ENCODE measurements around the gene MYO1G.

MYO1G gene

DNA sequence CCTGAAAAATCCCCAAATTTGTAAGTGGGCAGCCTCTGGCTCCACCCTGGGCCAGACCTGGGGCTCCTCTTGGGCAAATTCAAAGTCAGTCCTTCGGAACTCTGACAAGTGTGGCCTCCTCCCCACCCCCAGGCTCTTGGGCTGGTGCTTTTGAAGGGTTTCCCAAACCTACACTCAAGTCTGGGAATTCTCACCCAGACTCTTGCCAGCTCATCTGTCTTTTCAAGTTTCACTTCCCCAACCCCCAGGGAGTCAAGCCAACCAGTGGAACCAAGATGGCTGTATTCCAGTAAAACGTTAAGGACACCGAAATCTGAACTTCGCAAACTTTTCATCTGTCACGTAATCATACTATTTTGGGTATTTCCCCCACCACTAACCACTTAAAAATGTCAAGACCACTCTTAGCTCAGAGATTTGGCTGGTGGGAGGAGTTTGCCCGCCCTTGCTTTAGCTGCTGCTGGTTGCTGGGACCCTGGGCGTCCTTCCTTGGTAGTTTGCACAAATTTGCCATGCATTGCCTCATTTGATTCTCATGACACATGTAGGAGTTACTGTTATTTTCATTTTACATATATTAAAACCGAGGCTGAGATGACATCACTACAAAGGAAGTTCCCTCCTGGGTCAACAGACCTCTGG lies 1.7 kb upstream of the MYO1G start:
- DNase-seq, result peak; percentile 93

DNA sequence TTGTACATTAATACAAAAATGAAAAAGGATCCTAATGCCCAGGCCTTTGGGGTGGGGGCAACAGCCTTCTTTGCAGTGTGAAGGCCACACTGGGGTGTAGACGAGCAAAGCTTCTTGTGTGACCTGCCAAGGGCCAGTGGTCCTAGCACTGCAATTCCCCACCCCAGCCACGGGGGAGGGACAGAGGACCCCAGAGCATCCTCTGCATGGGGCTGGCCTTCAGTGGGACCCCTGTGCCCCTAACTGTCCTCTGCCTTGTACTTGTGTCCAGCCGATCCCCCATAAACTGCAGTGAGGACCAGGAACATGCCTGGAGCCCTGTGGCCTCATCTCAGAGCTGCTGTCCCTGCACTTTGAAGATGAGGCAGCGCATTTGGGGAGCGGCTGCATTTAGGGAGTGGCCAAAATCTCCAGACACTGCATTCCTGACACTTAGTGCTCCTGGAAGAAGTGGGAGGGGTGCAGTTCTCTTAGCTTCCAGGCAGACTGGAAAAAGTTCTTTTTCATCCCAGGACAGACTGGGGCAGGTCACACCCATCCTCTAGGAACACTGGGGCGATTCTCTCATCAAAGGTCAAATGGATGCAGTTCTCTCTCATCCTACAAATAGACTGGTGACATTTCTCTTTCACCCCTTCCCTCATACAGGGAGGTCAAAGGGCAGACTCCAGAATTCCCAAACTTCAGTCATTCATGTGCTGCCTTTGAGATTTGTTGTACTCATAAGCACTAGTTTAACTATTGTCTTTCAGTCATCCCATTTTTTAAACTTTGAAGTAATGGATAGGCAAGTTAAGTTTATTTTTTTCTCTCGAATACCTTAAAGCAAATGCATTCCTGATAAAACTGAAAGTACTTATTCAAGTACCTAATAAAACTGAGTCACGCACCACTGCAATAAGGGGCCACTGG lies 922 bp upstream of the MYO1G start:
- peak; percentile 50 for DNase-seq

- no peak for DNase-seq
These were observed 868 bp downstream of the MYO1G start for GRCh38 chr7:44977959-44978335.

GRCh38 chr7:44977304-44977958 lies 1.4 kb downstream of the MYO1G start:
- peak; percentile 93 for DNase-seq

DNA sequence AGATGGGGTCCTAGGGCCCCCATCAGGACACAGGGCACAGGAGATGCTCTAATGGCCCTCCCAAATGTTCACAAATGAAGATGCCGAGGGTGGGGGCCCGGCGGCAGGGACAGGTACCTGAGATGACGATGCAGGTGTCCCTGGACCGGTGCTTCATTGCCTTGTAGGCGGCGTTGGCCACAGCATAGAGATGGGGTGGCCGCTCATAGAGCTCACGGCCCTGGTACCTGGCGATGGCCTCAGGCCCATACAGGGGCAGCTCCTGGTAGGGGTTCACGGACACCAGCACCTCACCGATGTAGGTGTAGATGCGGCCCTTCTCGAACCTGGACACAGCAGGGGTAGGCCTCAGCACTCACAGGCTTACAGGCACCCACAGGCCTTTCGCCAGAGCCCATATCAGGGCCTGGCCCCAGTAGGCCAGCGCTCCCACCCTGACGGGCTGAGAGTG lies 2.0 kb downstream of the MYO1G start:
- no peak for DNase-seq

GRCh38 chr7:44976040-44976745 lies 2.6 kb downstream of the MYO1G start:
- DNase-seq, result no peak

- no peak for DNase-seq
These were observed 3.3 kb downstream of the MYO1G start for GRCh38 chr7:44975331-44976039.

- DNase-seq, result no peak
These were observed 4.3 kb downstream of the MYO1G start for GRCh38 chr7:44974549-44974948.

- DNase-seq, result peak; percentile 57
These were observed 5.0 kb downstream of the MYO1G start for GRCh38 chr7:44973610-44974401.

GRCh38 chr7:44972562-44972961 lies 6.3 kb downstream of the MYO1G start:
- no peak for DNase-seq

DNA sequence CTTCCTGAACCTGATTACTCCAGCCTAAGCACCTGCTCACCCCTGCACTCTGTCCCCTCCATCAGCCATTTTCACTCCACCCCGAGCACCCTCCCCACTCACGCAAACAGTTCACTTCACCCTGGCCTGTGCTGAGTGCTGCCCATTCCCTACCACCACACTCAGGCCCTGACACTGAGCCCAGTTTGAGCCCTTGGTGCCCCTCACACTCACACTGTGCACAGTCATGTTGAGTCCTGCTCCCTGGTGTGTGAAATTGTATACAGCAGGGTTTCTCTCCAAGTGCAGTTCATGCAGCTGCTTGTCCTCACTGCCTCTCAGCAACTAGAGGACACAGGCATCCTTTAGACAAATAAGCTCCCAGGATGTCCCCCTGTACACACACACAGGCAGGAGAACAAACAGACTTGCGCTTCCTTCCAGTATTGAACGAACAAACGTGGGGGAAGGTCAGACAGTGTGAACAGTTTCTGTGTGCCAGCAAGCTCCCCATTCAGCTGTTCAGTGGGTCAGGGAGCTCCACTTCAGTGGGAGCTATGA lies 6.8 kb downstream of the MYO1G start:
- DNase-seq, result no peak

DNA sequence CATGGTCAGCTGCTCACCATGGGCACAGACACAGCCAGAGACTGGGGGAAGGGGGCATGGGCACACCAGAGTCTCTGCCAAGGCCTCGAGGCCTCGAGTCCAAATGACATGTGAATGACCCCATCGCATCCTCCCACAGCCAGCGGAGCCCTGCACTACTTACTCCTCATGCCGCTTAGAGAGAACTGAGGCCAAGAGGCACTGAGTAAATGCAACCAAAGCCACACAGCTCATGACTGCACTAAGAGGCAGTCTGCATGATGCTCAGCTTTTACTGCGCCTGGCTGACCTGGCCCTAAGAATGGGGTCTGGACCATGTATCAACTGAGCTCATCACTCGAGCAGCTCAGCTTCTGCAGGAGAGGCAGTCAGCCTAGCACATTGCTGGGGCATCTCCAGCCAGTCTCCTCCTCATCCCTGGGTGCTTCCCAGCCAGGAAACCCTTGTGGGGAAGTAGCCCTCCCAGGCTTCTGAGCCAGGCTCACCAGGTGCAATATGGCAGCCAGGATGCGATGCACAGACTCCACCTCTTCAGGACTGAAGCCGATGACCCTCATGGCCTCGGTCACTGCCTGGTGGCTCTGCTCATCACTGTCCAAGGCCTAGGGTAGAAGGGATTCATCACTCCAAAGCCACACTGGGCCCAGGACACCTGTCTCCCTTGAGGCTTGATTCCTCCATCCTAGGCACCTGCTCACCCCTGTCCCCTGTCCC lies 7.5 kb downstream of the MYO1G start:
- DNase-seq, result no peak

DNA sequence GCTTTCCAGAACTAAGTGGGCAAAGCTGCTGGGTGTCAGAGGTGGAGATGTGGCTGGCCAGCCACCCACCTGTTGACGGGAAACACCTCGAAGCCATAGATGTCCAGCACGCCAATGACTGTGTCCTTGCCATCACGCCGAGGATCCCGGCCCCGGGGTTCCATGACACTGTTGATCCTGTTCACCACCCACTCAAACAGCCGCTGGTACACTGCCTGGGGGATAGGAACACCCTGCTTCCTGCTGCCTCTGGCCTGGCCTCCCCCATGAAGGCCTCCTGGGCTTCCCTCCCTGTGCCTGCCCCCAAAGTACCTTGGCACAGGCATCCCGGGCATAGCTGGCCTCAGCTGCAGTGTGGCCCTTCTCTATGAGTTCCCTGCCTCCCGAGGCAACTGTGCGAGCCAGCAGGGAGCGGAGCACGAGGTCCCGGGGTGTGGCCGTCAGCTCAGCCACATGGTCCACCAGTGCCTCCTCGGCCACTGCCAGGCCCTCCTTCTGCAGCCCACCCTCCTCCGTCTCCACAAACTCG lies 8.2 kb downstream of the MYO1G start:
- no peak for DNase-seq

- no peak for DNase-seq
These were observed 8.9 kb downstream of the MYO1G start for GRCh38 chr7:44969701-44970522.

- no peak for DNase-seq
These were observed 9.6 kb downstream of the MYO1G start for GRCh38 chr7:44969049-44969700.

DNA sequence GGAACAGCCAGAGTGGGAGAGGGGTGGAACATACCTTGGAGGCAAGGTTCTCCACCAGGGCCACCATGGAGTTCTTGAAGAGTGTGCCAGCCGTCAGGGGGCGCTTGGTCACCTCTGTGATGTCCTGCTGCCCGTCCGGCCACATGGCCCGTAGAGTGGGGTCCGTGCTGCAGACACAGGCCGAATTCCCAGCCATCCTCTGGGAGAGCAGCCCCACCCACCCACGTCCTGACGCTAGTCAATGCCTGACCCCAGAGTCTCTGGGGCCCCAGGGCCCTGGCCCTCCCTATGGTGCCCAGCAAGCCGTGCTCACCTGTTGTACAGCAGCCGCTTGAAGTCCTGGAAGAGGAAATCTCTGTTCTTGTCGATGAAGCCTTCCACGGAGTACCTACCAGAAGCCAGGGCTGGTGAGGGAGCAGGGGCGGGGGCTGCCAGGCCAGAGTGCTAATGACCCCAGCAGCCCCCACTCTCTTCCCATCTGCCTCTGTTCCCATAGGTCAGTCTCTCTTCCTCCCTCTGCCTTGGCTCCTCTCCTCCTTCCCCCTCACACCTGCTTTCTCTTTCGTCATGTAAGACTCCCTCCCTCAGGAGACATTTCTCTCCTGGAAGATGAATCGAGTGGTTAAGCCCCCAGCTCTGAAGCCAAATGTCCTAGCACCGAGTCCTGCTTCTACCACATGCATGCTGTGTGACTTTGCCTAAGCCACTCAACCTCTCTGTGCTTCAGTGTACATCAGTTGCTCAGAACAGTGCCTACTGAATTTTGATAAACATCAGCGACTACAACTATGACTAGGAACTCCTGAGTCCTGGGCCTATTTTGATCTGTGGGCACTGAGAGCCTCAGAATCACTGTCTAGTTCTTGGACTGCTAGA lies 11.0 kb downstream of the MYO1G start:
- DNase-seq, result no peak

DNA sequence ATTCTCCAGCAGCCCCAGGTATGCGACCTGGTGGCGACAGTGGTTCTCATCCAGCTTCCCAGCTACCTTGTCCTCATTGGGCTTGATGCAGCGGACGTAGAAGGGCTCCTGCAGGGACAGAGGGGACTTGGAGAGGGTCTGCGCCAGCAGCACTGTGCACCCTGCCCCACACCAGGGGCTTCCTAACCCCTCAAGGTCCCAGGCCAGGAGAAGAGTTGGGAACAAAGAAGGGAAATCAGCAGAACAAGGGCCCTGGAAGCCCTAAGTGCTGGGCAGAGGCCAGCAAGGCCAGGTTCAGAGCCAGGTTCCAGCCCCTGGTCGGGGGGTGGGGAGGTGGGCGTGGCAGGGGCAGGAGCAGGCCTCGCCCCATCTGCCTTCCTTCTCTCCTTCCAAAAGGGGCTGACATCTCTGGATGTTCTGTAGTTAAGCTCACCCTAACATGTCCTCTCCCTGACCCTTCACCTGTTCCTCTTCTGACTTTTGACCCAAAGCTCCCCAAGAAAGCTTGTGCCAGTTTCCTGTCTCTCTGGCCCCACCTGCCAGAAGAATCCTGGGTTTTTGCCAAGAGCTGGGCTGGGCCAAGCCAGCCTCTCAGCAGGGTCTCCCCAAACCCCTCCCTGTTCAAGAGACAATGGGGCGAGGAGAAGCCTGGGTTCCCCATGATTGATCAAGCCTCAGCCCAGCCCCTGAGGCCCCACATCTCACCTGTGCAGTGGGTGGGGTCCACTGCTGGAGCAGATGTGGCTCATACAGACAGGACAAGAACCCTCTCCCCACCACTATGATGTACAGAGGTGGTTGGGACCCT lies 11.9 kb downstream of the MYO1G start:
- DNase-seq, result no peak

All from activated CD4-positive, alpha-beta T cell treated with anti-CD3 and anti-CD28 coated beads, Interleukin-10, Interleukin-2, amounts not matched to agents 100 ng/mL and 50 ng/mL, durations not matched to agents 16 hours and 8 hours (primary cell).